T-helper 2 cell treated with Interferon-gamma antibody and Interleukin-4, amounts not matched to agents 100 ng/mL and 5 ng/mL, for 36 hours (primary cell): ENCODE data around the gene UIMC1. TPM values are rescaled to one million over a fixed set of nuclear protein-coding genes. Genes with fewer than 3 reads are reported as not detected.
"Not testable (repeated sequence)": the region's sequence is repeated elsewhere in the genome, so short reads cannot be mapped to it uniquely, and the experiment has no call there.

Experiments
- intact Hi-C: fragments of 100-400 bp; cut with micrococcal nuclease; formaldehyde crosslinking; loops from one replicate; pipeline ENCODE4 v1.15.1; 2023
- total RNA-seq: library from RNA; stranded (reverse); gene quantifications from 2 replicates; pipeline ENCODE4 v1.2.3, GENCODE V29; 2022

UIMC1 gene
- total RNA-seq, 1 donor from 2014 or later: 49.7 TPM

DNA sequence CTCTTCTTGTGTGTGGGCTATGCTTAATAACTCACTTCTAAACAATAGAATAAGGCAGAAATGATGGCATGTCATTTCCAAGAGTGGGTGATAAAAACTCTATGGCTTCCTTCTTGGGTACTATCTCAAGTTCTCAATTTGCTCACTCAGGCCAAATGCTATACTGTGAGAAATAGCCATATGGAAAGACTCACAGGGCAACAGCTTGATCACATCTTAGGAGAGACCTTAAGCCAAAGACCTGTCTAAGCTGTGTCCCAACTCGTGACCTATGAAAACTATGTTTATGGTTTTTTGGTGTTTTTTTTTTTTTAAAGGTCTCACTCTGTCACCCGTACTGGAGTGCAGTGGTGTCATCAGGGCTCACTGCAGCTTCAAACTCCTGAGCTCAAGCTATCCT, 2.1 kb upstream of the UIMC1 start:
- intact Hi-C loops: no loop called here

DNA sequence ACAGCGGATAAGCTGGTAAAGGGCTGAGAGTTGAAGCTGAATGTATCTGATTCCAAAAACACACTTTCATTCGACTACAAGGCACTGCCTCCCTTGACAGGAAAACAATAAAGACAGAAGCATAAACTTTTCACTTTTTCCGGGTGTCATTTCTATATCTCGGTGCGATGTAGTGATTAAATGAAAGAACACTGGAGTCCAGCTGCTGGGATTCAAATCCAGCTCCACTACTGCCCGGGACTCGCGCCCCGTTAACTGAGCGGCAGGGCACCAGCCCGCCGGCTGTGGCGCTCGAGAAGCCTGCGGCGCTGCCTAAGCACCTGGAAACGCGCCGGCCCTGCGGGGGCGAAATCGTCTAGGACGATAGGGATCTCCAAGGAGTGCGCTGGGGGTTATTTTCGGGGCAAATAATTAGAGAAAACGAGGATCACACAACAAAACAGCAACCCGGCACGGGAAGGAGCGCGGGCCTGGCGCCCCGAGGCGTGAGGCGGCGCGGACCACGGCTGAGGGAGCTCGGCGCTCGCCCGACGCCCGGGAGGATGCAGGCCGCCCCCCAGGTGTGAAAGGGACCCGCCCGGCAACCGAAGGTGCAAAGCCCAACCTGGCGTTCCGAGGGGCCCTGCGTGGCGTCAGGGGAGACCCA, 837 bp downstream of the UIMC1 start:
- intact Hi-C loops: loop anchor here (1.0 to 2.0 kb wide), 2 partner anchors 17 to 469 kb away; partner anchors contain the start of genes RNF44 and ZNF346

DNA sequence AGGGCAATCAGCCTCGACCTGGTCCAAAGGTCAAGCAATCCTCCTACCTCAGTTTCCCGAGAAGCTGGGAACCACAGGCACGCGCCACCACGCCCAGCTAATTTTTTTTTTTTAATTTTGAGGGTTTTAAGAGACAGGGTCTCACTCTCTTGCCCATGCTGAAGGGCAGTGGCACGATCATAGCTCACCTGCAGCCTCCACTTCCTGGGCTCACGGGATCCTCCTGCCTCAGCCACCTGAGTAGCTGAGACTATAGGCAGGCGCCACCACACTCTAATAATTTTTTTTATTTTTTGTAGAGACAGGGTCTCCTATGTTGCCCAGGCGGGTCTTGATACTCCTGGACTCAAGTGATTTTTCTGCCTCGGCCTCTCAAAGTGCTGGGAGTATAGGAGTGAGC, 1.6 kb downstream of the UIMC1 start:
- intact Hi-C loops: no loop called here

DNA sequence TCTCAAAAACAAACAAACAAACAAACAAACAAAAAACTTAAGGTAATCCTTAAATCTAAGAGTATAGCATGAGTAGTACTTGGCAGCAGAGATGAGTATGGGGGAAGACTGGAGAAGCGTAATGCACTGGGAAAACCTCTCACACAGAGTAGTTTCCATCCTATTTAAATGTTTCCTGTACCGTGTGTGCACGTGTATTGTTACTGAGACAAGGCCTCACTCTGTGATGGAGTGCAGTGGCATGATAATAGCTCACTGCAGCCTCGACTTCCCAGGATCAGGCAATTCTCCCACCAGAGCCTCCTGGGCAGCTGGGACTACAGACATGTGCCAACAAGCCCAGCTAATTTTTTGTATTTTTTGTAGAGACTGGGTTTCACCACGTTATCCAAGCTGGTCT, 2.9 kb downstream of the UIMC1 start:
- intact Hi-C loops: no loop called here

DNA sequence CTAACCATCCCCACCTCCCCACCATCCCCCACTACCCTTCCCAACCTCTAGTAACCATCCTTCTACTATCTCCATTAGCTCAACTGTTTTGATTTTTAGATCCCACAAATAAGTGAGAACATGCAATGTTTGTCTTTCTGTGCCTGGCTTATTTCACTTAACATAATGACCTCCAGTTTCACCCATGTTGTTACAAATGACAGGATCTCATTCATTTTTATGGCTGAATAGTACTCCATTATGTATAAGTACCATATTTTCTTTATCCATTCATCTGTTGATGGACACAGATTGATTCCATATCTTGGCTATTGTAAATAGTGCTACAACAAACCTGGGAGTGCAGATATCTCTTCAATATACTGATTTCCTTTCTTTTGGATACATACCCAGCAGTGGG, 7.1 kb downstream of the UIMC1 start:
- intact Hi-C loops: not testable (repeated sequence)

DNA sequence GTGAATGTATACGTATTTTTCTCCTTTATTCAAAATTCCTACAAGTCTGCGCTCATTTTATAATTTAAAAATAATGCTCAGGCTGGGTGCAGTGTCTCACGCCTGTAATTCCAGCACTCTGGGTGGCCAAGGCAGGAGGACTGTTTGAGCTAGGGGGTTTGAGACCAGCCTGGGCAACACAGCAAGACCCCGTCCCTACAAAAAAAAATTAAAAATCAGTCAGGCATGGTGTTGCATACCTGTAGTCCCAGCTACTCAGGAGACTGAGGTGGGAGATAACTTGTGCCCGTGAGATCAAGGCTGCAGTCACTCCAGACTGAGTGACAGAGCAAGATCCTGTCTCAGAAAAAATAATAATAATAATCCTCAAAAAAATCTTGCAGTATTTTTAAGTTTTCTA, 7.8 kb downstream of the UIMC1 start:
- intact Hi-C loops: no loop called here

DNA sequence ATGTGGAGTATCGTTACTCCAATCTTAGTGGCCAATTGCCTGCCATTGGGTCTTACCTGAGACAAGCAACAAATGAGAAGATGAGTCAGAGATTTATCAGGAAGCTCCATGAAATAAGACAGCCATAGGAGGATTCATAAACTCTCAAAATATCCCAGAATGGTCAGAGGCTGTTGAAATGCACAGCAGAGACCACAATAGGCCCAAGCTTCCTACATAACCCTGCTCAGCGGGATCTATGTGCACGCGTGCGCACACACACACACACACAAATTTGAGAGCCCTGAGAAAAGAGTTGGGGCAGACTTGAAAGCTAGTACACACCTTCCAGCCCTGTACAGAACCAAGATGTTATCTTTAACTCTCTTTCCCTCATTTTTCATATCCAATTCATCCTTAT, 9.8 kb downstream of the UIMC1 start:
- intact Hi-C loops: no loop called here

DNA sequence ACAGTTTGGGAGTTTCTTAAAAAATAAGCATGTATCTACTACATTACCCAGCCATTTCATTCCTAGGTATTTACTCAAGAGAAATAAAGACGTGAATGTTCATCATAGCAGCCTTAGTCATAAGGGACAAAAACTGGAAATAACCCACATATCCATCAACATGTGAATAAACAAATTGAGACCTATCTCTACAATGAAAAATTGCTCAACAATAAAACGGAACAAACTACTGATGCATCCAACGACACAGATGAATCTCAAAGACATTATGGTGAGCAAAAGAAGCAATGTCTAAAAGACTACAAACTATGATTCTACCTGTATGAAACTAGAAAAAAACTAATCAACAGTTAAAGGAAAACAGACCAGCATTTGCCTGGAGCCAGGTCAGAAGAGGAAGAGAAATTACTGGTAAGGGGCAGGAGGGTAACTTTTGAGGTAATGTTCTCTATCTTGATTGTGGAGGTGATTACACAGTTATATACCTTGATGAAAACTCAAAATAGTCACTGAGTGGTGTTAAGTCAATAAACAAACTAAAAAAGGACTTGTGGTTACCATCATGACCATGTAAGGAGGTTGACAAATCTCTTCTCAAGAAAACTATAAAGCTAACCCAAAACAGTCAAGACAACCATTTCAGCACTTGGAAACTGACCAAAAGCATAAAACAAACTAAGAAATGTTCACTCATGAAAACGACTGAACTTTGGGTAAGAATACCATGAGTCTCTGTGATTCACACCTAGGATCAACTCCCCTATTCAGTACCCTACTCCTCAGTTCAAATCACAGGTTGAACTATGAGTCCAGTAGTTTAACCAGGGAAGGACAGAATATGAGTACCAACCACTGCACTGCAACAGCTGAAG, 10.4 kb downstream of the UIMC1 start:
- intact Hi-C loops: no loop called here

DNA sequence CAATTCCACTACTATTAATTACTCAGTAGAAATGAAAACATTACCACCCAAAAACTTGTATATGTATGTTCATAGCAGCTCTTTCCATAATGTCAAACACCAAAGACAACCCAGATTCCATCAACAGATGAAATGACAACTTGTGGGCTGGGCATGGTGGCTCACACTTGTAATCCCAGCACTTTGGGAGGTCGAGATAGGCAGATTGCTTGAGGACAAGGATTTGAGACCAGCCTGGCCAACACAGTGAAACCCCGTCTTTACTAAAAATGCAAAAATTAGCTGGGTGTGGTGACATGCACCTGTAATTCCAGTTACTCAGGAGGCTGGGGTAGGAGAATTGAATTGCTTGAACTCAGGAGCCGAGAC, 11.5 kb downstream of the UIMC1 start:
- intact Hi-C loops: no loop called here

DNA sequence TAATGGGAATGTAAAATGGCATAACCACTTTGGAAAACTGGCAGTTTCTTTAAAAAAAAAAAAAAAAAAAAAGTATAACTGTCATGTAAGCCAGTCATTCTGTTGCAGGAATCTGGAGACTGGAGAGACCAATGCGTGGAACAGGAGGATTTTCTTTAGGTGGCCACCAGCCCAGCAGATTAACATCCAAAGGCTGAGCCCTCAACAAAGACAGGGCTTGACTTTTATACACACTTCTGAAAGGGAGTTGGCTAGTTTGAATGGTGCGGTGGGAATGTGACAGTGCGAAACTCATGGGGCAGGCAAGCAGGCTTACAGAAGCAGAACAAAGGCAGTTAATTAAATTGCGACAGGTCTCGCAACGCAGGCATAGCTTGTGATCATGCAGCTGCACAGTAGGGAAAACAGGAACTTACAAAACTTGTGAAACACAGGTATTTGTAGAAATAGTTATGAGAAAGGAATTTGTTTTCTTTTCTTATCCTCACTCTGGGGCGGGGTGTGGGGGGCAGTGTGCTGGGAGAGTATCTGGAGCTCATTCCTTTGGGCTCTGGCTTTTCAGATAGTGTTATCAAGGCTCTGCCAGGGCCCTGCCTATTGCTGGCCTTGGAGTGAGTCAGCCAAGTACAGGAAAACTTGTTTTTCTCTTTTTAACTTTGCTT, 12.0 kb downstream of the UIMC1 start:
- intact Hi-C loops: no loop called here

DNA sequence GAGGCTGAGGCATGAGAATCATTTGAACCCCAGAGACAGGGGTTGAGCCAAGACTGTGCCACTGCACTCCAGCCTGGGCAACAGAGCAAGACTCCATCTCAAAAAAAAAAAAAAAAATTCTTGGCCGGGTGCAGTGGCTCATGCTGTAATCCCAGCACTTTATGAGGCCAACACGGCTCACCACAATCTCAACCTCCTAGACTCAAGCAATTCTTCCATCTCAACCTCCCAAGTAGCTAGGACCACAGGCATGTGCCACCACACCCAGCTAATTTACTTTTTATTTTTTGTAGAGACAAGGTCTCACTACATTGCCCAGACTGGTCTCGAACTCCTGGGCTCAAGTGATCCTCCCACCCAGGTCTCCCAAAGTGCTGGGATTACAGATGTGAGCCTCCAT, 13.5 kb downstream of the UIMC1 start:
- intact Hi-C loops: not testable (repeated sequence)

DNA sequence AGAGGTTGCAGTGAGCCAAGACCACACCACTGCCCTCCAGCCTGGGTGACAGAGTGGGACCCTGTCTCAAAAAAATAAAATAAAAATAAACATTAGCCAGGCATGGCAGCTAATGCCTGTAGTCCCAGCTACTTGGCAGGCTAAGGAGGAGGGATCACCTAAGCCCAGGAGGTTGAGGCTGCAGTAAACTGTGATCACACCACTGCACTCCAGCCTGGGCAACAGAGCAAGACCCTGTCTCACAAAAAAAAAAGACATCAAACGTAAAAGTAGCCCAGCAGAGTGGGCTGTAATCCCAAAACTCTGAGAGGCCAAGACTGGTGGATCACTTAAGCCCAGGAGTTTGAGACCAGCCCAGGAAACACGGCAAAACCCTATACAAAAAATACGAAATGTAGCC, 19.0 kb downstream of the UIMC1 start:
- intact Hi-C loops: no loop called here

DNA sequence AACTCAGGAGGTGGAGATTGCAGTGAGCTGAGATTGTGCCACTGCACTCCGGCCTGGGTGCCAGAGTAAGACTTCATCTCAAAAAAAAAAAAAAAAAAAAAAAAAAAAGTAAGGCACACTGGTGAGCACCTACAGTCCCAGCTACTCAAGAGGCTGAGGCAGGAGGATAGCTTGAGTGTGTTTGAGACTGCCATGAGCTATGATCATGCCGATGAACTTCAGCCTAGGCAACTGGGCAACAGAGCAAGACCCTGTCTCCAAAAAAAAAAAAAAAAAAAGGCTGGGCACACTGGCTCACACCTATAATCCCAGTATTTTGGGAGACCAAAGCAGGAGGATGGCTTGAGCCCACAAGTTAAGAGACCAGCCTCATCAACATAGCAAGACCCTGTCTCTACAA, 20.3 kb downstream of the UIMC1 start:
- intact Hi-C loops: no loop called here

DNA sequence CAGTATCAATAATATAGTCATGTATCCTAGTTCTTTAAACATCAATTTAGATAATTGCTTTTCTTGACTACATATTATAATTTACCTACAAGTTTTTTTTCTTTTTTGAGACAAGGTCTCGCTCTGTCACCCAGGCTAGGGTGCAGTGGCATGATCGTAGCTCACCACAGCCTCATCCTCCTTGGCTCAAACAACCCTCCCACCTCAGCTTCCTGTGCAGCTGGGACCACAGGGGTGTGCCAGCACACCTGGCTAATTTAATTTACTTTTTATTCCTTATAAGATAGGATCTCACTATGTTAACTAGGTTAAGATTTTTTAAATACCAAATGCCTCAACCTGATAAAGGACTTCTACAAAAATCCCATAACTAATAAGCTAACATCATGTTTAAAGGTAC, 21.1 kb downstream of the UIMC1 start:
- intact Hi-C loops: no loop called here

DNA sequence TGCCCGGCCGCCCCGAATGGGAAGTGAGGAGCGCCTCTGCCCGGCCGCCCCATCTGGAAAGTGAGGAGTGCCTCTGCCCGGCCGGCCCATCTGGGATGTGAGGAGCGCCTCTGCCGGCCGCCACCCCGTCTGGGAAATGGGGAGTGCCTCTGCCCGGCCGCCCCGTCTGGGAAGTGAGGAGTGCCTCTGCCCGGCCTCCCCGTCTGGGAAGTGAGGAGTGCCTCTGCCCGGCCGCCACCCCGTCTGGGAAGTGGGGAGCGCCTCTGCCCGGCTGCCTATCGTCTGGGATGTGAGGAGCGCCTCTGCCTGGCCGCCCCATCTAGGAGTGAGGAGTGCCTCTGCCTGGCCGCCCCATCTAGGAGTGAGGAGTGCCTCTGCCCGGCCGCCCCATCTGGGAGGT, 22.4 kb downstream of the UIMC1 start:
- intact Hi-C loops: not testable (repeated sequence)

DNA sequence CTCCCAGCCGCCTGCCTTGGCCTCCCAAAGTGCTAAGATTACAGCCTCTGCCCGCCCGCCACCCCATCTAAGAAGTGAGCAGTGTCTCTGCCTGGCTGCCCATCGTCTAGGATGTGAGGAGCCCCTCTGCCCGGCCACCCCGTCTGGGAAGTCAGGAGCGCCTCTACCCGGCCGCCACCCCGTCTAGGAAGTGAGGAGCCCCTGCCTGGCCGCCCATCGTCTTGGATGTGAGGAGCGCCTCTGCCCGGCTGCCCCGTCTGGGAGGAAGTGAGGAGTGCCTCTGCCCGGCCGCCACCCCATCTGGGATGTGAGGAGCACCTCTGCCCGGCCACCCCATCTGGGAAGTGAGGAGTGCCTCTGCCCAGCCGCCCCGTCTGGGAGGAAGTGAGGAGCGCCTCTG, 23.0 kb downstream of the UIMC1 start:
- intact Hi-C loops: not testable (repeated sequence)

DNA sequence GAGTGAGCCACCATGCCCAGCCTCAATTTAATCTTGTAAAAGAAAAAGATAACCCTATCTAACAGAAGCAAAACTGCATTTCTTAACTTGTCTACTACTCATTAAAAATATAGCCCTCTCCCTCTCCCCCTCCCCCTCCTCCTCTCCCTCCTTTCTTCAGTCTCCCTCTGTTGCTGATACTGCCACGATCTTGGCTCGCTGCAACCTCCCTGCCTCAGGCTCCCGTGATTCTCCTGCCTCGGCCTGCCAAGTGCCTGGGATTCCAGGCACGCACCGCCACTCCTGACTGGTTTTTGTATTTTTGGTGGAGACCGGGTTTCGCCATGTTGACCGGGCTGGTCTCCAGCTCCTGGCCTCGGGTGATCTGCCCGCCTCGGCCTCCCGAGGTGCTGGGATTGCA, 23.5 kb downstream of the UIMC1 start:
- intact Hi-C loops: not testable (repeated sequence)

DNA sequence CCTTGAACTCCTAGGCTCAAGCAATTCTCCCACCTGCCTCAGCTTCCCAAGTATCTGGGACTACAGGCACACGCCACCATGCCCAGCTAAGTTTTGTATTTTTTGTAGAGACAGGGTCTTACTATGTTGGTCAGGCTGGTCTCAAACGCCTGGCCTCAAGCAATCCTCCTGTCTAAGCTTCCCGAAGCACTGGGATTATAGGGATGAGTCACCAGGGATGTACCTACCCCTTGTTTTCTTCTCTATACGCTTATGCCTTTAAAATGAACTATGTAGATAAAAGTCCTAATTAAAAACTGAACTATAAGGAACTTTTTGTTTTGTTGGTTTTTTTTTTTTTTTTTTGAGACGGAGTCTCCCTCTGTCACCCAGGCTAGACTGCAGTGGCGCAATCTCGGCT, 25.8 kb downstream of the UIMC1 start:
- intact Hi-C loops: no loop called here

DNA sequence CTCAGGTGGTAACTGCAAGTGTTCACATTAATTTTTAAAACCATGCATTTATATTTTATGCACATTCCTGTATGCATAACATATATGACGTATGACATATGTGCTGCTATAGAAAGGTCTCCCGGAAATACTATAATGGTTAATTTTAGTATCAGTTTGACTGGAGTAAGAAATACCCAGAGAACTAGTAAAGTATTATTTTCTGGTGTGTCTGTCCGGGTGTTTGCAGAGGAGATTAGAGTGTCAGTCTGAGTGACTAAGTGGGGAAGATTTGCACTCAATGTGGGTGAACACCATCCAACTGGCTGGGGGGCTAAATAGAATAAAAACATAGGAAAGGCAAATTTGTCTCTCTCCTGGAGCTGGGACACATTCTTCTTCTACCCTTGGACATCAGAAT, 26.9 kb downstream of the UIMC1 start:
- intact Hi-C loops: no loop called here

DNA sequence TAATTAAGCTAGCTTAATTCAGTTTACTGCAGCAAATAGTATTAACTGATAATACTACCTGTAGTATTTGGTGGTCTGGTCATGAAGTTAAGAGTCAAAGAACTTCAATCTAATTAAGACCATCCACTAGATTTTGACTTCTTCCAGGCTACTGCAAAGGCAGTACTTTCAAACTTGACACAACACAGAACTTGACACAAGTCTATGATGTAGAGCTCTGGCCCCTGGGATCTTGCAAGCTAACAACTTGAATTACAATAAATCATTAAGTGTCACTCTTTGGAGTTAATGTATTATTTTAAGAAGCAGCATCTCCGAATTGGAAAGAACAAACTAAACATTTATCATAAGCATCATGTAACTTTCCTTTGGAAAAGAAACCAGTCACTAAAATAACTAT, 40.9 kb downstream of the UIMC1 start:
- intact Hi-C loops: no loop called here

DNA sequence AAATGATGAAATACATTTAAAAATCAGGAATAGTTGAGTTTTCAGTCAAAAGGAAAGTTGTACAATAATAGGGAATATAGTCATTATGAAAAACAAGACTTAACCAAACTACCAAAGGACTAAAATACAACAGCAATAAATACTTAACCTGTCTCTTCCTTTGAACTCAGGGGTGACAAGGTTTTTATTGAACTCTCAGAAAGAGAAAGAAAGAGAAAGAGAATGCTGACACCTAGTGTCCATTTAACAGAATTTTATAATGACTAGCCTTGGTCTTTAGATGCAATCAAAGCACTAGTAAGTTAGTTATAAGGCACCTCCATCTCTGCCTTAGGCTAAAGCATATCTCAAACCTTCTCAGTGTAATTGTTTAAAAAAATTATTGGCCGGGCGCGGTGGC, 47.5 kb downstream of the UIMC1 start:
- intact Hi-C loops: loop anchor here (2.0 kb wide), 2 partner anchors 146 to 300 kb away; no protein-coding TSS in a partner anchor

DNA sequence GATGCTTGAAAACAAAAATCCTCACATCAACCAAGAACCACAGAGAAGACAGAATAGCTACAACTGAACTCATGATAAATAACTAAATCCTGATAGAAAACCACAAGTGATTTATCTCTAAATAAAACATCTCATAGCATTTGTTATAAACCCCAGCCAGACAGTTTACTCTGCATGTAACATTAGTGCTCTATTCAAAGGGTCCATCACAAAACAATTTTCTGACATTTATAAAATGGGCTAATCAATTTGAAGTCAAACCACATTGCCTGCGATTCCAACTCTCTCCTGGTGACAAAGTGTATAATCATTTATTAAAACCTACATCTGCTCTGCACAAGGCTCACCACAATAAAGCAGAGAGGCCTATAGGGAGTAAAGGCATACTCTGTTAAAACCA, 49.8 kb downstream of the UIMC1 start:
- intact Hi-C loops: no loop called here
